ENCODE measurements around the gene MGAT4A.

DNA sequence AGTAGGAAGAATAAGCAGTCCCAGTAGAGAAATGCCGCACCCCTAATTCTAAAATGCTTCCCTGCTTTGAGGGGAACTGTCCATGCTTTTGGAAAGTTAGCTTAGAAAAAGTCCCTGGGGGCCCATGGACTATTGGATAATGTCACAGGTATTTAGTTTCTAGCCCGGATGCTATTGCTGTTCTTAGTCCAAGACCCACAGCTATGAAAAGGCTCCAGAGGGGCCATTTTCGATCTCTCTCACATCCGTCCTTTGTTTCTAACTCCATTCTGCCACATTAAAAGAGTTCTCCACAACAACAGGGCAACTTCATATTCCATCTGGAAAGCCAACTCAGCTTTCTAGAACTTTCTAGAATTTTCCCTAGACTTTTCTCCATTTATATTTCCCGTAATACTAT is 47.2 kb downstream of the MGAT4A start:
- no peak for TF ChIP-seq POLR2AphosphoS5 (IDR thresholded peaks at IDR 0.05; ENCODE audit: borderline replicate concordance, low read depth, low read length)
- no peak for TF ChIP-seq EZH2 (IDR thresholded peaks at IDR 0.05)
- TF ChIP-seq FOXP2 (optimal IDR thresholded peaks at IDR 0.05; ENCODE audit: control extremely low read depth, extremely low read length, insufficient read depth): no peak
